ENCODE results near the gene TMEM240.

TMEM240 gene

GRCh38 chr1:1553821-1554494 lies 13.5 kb upstream of the TMEM240 start:
- TF ChIP-seq JUND (IDR thresholded peaks at IDR 0.05; ENCODE audit: low read depth) = no peak
- in situ Hi-C loops (cut with HindIII; ENCODE audit: low pct_unique_long_range_greater_than_20kb, low sequenced_read_pairs) = no loop called here
- no peak for DNase-seq (ENCODE audit: low read depth in 1 of 2, low spot score in 1 of 2)

GRCh38 chr1:1552263-1552639 lies 11.8 kb upstream of the TMEM240 start:
- in situ Hi-C loops (cut with HindIII; ENCODE audit: low pct_unique_long_range_greater_than_20kb, low sequenced_read_pairs) = no loop called here
- DNase-seq (ENCODE audit: low read depth in 1 of 2, low spot score in 1 of 2) = no peak
- no peak for TF ChIP-seq JUND (IDR thresholded peaks at IDR 0.05; ENCODE audit: low read depth)

GRCh38 chr1:1551524-1552262 lies 11.3 kb upstream of the TMEM240 start:
- no peak for DNase-seq (ENCODE audit: low read depth in 1 of 2, low spot score in 1 of 2)
- no peak for TF ChIP-seq JUND (IDR thresholded peaks at IDR 0.05; ENCODE audit: low read depth)
- in situ Hi-C loops (cut with HindIII; ENCODE audit: low pct_unique_long_range_greater_than_20kb, low sequenced_read_pairs) = no loop called here

- TF ChIP-seq JUND (IDR thresholded peaks at IDR 0.05; ENCODE audit: low read depth) = no peak
- in situ Hi-C loops (cut with HindIII; ENCODE audit: low pct_unique_long_range_greater_than_20kb, low sequenced_read_pairs) = no loop called here
- DNase-seq (ENCODE audit: low read depth in 1 of 2, low spot score in 1 of 2) = peak in 1 of 2 experiments; percentile 48
Measured at GRCh38 chr1:1550591-1551432, 10.4 kb upstream of the TMEM240 start.

- no peak for DNase-seq (ENCODE audit: low read depth in 1 of 2, low spot score in 1 of 2)
- no peak for TF ChIP-seq JUND (IDR thresholded peaks at IDR 0.05; ENCODE audit: low read depth)
- in situ Hi-C loops (cut with HindIII; ENCODE audit: low pct_unique_long_range_greater_than_20kb, low sequenced_read_pairs) = no loop called here
Measured at GRCh38 chr1:1550087-1550486, 9.7 kb upstream of the TMEM240 start.

- in situ Hi-C loops (cut with HindIII; ENCODE audit: low pct_unique_long_range_greater_than_20kb, low sequenced_read_pairs) = no loop called here
- TF ChIP-seq JUND (IDR thresholded peaks at IDR 0.05; ENCODE audit: low read depth) = no peak
- DNase-seq (ENCODE audit: low read depth in 1 of 2, low spot score in 1 of 2) = no peak
Measured at GRCh38 chr1:1548591-1548990, 8.2 kb upstream of the TMEM240 start.

- no peak for DNase-seq (ENCODE audit: low read depth in 1 of 2, low spot score in 1 of 2)
- in situ Hi-C loops (cut with HindIII; ENCODE audit: low pct_unique_long_range_greater_than_20kb, low sequenced_read_pairs) = no loop called here
- TF ChIP-seq JUND (IDR thresholded peaks at IDR 0.05; ENCODE audit: low read depth) = no peak
Measured at GRCh38 chr1:1547476-1547875, 7.1 kb upstream of the TMEM240 start.

- in situ Hi-C loops (cut with HindIII; ENCODE audit: low pct_unique_long_range_greater_than_20kb, low sequenced_read_pairs) = no loop called here
- no peak for TF ChIP-seq JUND (IDR thresholded peaks at IDR 0.05; ENCODE audit: low read depth)
- no peak for DNase-seq (ENCODE audit: low read depth in 1 of 2, low spot score in 1 of 2)
Measured at GRCh38 chr1:1547011-1547410, 6.6 kb upstream of the TMEM240 start.

- TF ChIP-seq JUND (IDR thresholded peaks at IDR 0.05; ENCODE audit: low read depth) = no peak
- in situ Hi-C loops (cut with HindIII; ENCODE audit: low pct_unique_long_range_greater_than_20kb, low sequenced_read_pairs) = no loop called here
- no peak for DNase-seq (ENCODE audit: low read depth in 1 of 2, low spot score in 1 of 2)
Measured at GRCh38 chr1:1545946-1546737, 5.7 kb upstream of the TMEM240 start.

- DNase-seq (ENCODE audit: low read depth in 1 of 2, low spot score in 1 of 2) = no peak
- in situ Hi-C loops (cut with HindIII; ENCODE audit: low pct_unique_long_range_greater_than_20kb, low sequenced_read_pairs) = no loop called here
- TF ChIP-seq JUND (IDR thresholded peaks at IDR 0.05; ENCODE audit: low read depth) = no peak
Measured at GRCh38 chr1:1544544-1544943, 4.1 kb upstream of the TMEM240 start.

- DNase-seq (ENCODE audit: low read depth in 1 of 2, low spot score in 1 of 2) = peak; percentile 81 to 92
- TF ChIP-seq JUND (IDR thresholded peaks at IDR 0.05; ENCODE audit: low read depth) = no peak
- in situ Hi-C loops (cut with HindIII; ENCODE audit: low pct_unique_long_range_greater_than_20kb, low sequenced_read_pairs) = no loop called here
Measured at GRCh38 chr1:1543706-1544099, 3.3 kb upstream of the TMEM240 start.
